Stomach (tissue), 9 donors: ENCODE measurements around the gene NUBPL. TPM values are rescaled to one million over a fixed set of nuclear protein-coding genes. Genes with fewer than 3 reads are reported as not detected.

Experiments used
- DNase-seq, 2 donors: peaks; one replicate each; pipeline versions ENCODE4 v3.0.0 to v3.0.0-alpha.2; 2013 to 2019
- H3K27ac ChIP-seq, 5 donors: fragments of 200-600 bp in 4 of 5; sonication (generic) in 4 of 5; one replicate each; pipeline ENCODE4 v1.5.1; 2013 to 2019; ENCODE audit warnings: mild to moderate bottlenecking in 1 of 5, moderate library complexity in 1 of 5
- H3K27me3 ChIP-seq, 3 donors: fragments of 200-600 bp; sonication (generic); one replicate each; pipeline ENCODE4 v1.5.1; 2017 to 2019; ENCODE audit warnings: mixed run types in 1 of 3
- H3K36me3 ChIP-seq, 4 donors: fragments of 200-600 bp; sonication (generic); 1 replicate in 3 of 4; 2 replicates in 1 of 4; pipeline ENCODE4 v1.5.1; 2016 to 2019
- H3K4me1 ChIP-seq, 4 donors: fragments of 200-600 bp; sonication (generic); one replicate each; pipeline ENCODE4 v1.5.1; 2016 to 2019
- H3K4me3 ChIP-seq, 4 donors: fragments of 200-600 bp; sonication (generic) in 3 of 4; one replicate each; pipeline ENCODE4 v1.5.1; 2016 to 2019; ENCODE audit warnings: mild to moderate bottlenecking in 1 of 4
- H3K9me3 ChIP-seq, 4 donors: fragments of 200-600 bp; sonication (generic); one replicate each; pipeline ENCODE4 v1.5.1; 2016 to 2019
- CTCF ChIP-seq, 7 experiments: fragments of 450-650 bp in 4 of 7; fragments of 200-600 bp in 3 of 7; sonication (generic) in 3 of 7; IDR thresholded peaks; one replicate each; pipeline ENCODE4 v1.5.1; 2016 to 2019; ENCODE audit warnings: antibody characterized with exemption in 7 of 7, control low read depth in 2 of 7, mild to moderate bottlenecking in 1 of 7
- EP300 ChIP-seq: sonication (generic); formaldehyde crosslinking; IDR thresholded peaks from one replicate; pipeline ENCODE4 v1.6.1; 2017; ENCODE audit warnings: antibody characterized with exemption
- POLR2A ChIP-seq, 4 donors: fragments of 450-650 bp; IDR thresholded peaks; one replicate each; pipeline ENCODE4 v1.6.1; 2016; ENCODE audit warnings: antibody characterized with exemption in 4 of 4, control low read depth in 2 of 4, mild to moderate bottlenecking in 1 of 4, moderate library complexity in 1 of 4
- POLR2AphosphoS5 ChIP-seq, 3 donors: sonication (generic); formaldehyde crosslinking; IDR thresholded peaks; one replicate each; pipeline ENCODE4 v1.6.1; 2016; ENCODE audit warnings: antibody characterized with exemption in 3 of 3
- WGBS, 5 donors: extraction: QIAGEN DNeasy Blood & Tissue Kit in 3 of 5; methylation state at CpG; one replicate each; pipeline versions ENCODE4 v1.1.5 to v1.1.7; 2013 to 2018; 5-methylcytosine and 5-hydroxymethylcytosine counted together
- intact Hi-C: fragments of 100-400 bp; cut with DNase I; formaldehyde crosslinking; loops from one replicate; pipeline ENCODE4 v1.15.1; 2023; ENCODE audit warnings: low total_unique reads
- polyA plus RNA-seq, 3 donors: library from polyadenylated mRNA; stranded (reverse); fragments of 200-250 nt; gene quantifications; one replicate each; pipeline ENCODE4 v1.2.3, GENCODE V29; 2013
- total RNA-seq, 5 donors: library from RNA; depleted of rRNA; stranded (reverse); fragments of >200 nt; gene quantifications; one replicate each; pipeline versions ENCODE4 v1.1.0 to v1.2.3, GENCODE V29; 2014 to 2016
- donor health status: healthy with polysubstance abuse.
- donor health status: Bipolar disorder and iron deficiency.
- donor health status: healthy.

Gene NUBPL
- total and polyA plus RNA-seq, 8 donors = 0.58 to 25.7 (median 5.0) TPM

- TF ChIP-seq CTCF (IDR thresholded peaks at IDR 0.05) (no peak), POLR2A (IDR thresholded peaks at IDR 0.05) (no peak), EP300 (no peak), POLR2AphosphoS5 (IDR thresholded peaks at IDR 0.05) (no peak)
- peaks cover 0 to under 1% (median 0%) of the 10 kb centered on the region in 4 donors for H3K36me3 ChIP-seq
- H3K9me3 ChIP-seq = no peaks in the 10 kb centered on the region
- H3K27me3 ChIP-seq = no peaks in the 10 kb centered on the region
- 17 to 42% (median 28%) methylated on average over 1 of the region's 1 CpG for WGBS, 5 donors
- H3K4me3 ChIP-seq = no peak overlapping the region
- peak in 1 of 2 donors; percentile 63 for DNase-seq
- no peak overlapping the region for H3K27ac ChIP-seq
- intact Hi-C loops = no loop called here
- no peaks in the 10 kb centered on the region for H3K4me1 ChIP-seq
Measured at GRCh38 chr14:31834616-31835015, 273.4 kb downstream of the NUBPL start.

GRCh38 chr14:31835049-31835448 is 273.8 kb downstream of the NUBPL start:
- intact Hi-C loops = no loop called here
- TF ChIP-seq POLR2AphosphoS5 (IDR thresholded peaks at IDR 0.05) (no peak), CTCF (IDR thresholded peaks at IDR 0.05) (no peak), POLR2A (IDR thresholded peaks at IDR 0.05) (no peak), EP300 (no peak)
- no peak overlapping the region for H3K4me3 ChIP-seq
- no peak overlapping the region for H3K27ac ChIP-seq
- no peaks in the 10 kb centered on the region for H3K4me1 ChIP-seq
- 83 to 97% (median 88%) methylated on average over 2 of the region's 2 CpGs for WGBS, 5 donors
- H3K9me3 ChIP-seq = no peaks in the 10 kb centered on the region
- DNase-seq = no peak
- no peaks in the 10 kb centered on the region for H3K27me3 ChIP-seq
- H3K36me3 ChIP-seq = peaks cover 0 to 5% (median 0%) of the 10 kb centered on the region in 4 donors

- 90 to 95% (median 92%) methylated on average over 5 of the region's 5 CpGs for WGBS, 5 donors
- no peak overlapping the region for H3K4me3 ChIP-seq
Measured at GRCh38 chr14:31837031-31837430, 275.8 kb downstream of the NUBPL start.

GRCh38 chr14:31842899-31843298 is 281.7 kb downstream of the NUBPL start:
- no peak overlapping the region for H3K27ac ChIP-seq
- no peaks in the 10 kb centered on the region for H3K4me1 ChIP-seq
- intact Hi-C loops = no loop called here

More at GRCh38 chr14:31837031-31837430, 275.8 kb downstream of the NUBPL start:
- intact Hi-C loops = no loop called here
- Histone ChIP-seq H3K27me3 (no peaks in the 10 kb centered on the region), H3K4me1 (no peaks in the 10 kb centered on the region), H3K36me3 (peaks cover 0 to 5% (median 0%) of the 10 kb centered on the region in 4 donors), H3K9me3 (no peaks in the 10 kb centered on the region), H3K27ac (no peak overlapping the region)
- no peak for DNase-seq
- no peak for TF ChIP-seq POLR2AphosphoS5 (IDR thresholded peaks at IDR 0.05)
- TF ChIP-seq EP300 = no peak
- TF ChIP-seq POLR2A (IDR thresholded peaks at IDR 0.05) = no peak
- TF ChIP-seq CTCF (IDR thresholded peaks at IDR 0.05) = no peak

More at GRCh38 chr14:31842899-31843298, 281.7 kb downstream of the NUBPL start:
- Histone ChIP-seq H3K9me3 (no peaks in the 10 kb centered on the region), H3K36me3 (peaks cover 0 to 5% (median 0%) of the 10 kb centered on the region in 4 donors), H3K4me3 (no peak overlapping the region), H3K27me3 (no peaks in the 10 kb centered on the region)
- DNase-seq = no peak
- 58 to 84% (median 68%) methylated on average over 2 of the region's 2 CpGs for WGBS, 5 donors
- TF ChIP-seq POLR2AphosphoS5 (IDR thresholded peaks at IDR 0.05) (no peak), POLR2A (IDR thresholded peaks at IDR 0.05) (no peak), CTCF (IDR thresholded peaks at IDR 0.05) (no peak), EP300 (no peak)
